Liver (tissue), 9 donors: ENCODE measurements around the gene ARSB. TPM values are rescaled to one million over a fixed set of nuclear protein-coding genes. Genes with fewer than 3 reads are reported as not detected.

Source experiments
- DNase-seq: peaks from one replicate; pipeline ENCODE4 v3.0.0-alpha.2; 2017; ENCODE audit warnings: low spot score
- H3K27ac ChIP-seq, 2 donors: one replicate each; pipeline ENCODE4 v1.7.0; 2013; ENCODE audit warnings: inconsistent platforms in 2 of 2, low read length in 2 of 2, control low read depth in 1 of 2, low read depth in 1 of 2, mild to moderate bottlenecking in 1 of 2
- H3K27me3 ChIP-seq, 4 donors: one replicate each; pipeline versions ENCODE4 v1.6.1 to v1.7.0; 2013; ENCODE audit warnings: low read length in 3 of 4, inconsistent platforms in 1 of 4, mild to moderate bottlenecking in 1 of 4, moderate library complexity in 1 of 4; ENCODE audit not compliant: control insufficient read depth in 4 of 4, insufficient read depth in 4 of 4
- H3K36me3 ChIP-seq, 4 donors: one replicate each; pipeline versions ENCODE4 v1.6.1 to v1.7.0; 2013; ENCODE audit warnings: low read length in 3 of 4, mild to moderate bottlenecking in 3 of 4, low read depth in 1 of 4, moderate library complexity in 1 of 4; ENCODE audit not compliant: control insufficient read depth in 4 of 4, insufficient read depth in 3 of 4
- H3K4me1 ChIP-seq, 4 donors: one replicate each; pipeline versions ENCODE4 v1.6.1 to v1.7.0; 2013; ENCODE audit warnings: low read length in 3 of 4, mild to moderate bottlenecking in 3 of 4, moderate library complexity in 1 of 4; ENCODE audit not compliant: control insufficient read depth in 4 of 4, insufficient read depth in 4 of 4
- H3K4me3 ChIP-seq, 3 donors: one replicate each; pipeline versions ENCODE4 v1.6.1 to v1.7.0; 2013; ENCODE audit warnings: low read length in 3 of 3, control low read depth in 1 of 3, low read depth in 1 of 3, mild to moderate bottlenecking in 1 of 3
- H3K9ac ChIP-seq, 2 donors: one replicate each; pipeline ENCODE4 v1.7.0; 2013; ENCODE audit warnings: low read length in 2 of 2, mild to moderate bottlenecking in 2 of 2, moderate library complexity in 2 of 2, control low read depth in 1 of 2, low read depth in 1 of 2
- H3K9me3 ChIP-seq, 4 donors: one replicate each; pipeline versions ENCODE4 v1.6.1 to v1.7.0; 2013; ENCODE audit warnings: low read length in 3 of 4; ENCODE audit not compliant: control insufficient read depth in 4 of 4
- ATF3 ChIP-seq: IDR thresholded peaks from 2 replicates; pipeline ENCODE4 v1.6.1; 2016; ENCODE audit warnings: antibody characterized with exemption
- CTCF ChIP-seq: fragments of 150-350 bp; IDR thresholded peaks from 2 replicates; pipeline ENCODE4 v1.5.1; 2017; ENCODE audit warnings: improper control_type of control experiment, low read depth, low read length; ENCODE audit not compliant: missing input control
- EGR1 ChIP-seq, 2 donors: IDR thresholded peaks; 2 replicates each; pipeline ENCODE4 v1.6.1; 2016 to 2018; ENCODE audit warnings: antibody characterized with exemption in 2 of 2, low read depth in 2 of 2
- FOXA1 ChIP-seq: IDR thresholded peaks from 2 replicates; pipeline ENCODE4 v1.6.1; 2016; ENCODE audit warnings: antibody characterized with exemption
- FOXA2 ChIP-seq: IDR thresholded peaks from 2 replicates; pipeline ENCODE4 v1.6.1; 2016; ENCODE audit warnings: antibody characterized with exemption
- HNF4A ChIP-seq, 2 donors: conservative IDR thresholded peaks; 2 replicates each; pipeline ENCODE4 v1.6.1; 2016; ENCODE audit warnings: antibody characterized with exemption in 2 of 2, mild to moderate bottlenecking in 2 of 2
- HNF4G ChIP-seq: IDR thresholded peaks from 2 replicates; pipeline ENCODE4 v1.6.1; 2016; ENCODE audit warnings: antibody characterized with exemption
- JUND ChIP-seq, 2 donors: IDR thresholded peaks; 2 replicates each; pipeline ENCODE4 v1.6.1; 2016; ENCODE audit warnings: antibody characterized with exemption in 2 of 2
- MAX ChIP-seq: IDR thresholded peaks from 2 replicates; pipeline ENCODE4 v1.6.1; 2016; ENCODE audit warnings: antibody characterized with exemption
- REST ChIP-seq: IDR thresholded peaks from 2 replicates; pipeline ENCODE4 v1.6.1; 2016; ENCODE audit warnings: antibody characterized with exemption, mild to moderate bottlenecking
- RXRA ChIP-seq, 2 donors: IDR thresholded peaks; 2 replicates each; pipeline ENCODE4 v1.6.1; 2017 to 2018; ENCODE audit warnings: antibody characterized with exemption in 2 of 2, mild to moderate bottlenecking in 1 of 2
- SP1 ChIP-seq: IDR thresholded peaks from 2 replicates; pipeline ENCODE4 v1.6.1; 2018; ENCODE audit warnings: antibody characterized with exemption, mild to moderate bottlenecking
- TAF1 ChIP-seq: conservative IDR thresholded peaks from 2 replicates; pipeline ENCODE4 v1.6.1; 2016; ENCODE audit warnings: antibody characterized with exemption, mild to moderate bottlenecking
- YY1 ChIP-seq: IDR thresholded peaks from 2 replicates; pipeline ENCODE4 v1.6.1; 2016; ENCODE audit warnings: antibody characterized with exemption, mild to moderate bottlenecking
- WGBS: extraction: QIAGEN DNeasy Blood & Tissue Kit; methylation state at CpG from one replicate; pipeline ENCODE4 v1.1.7; 2013; 5-methylcytosine and 5-hydroxymethylcytosine counted together
- polyA plus RNA-seq, 2 donors: library from polyadenylated mRNA; stranded (reverse) in 1 of 2; unstranded in 1 of 2; fragments of 200-250 nt in 1 of 2; fragments of >200 nt in 1 of 2; fragmentation: Nextera tagmentation in 1 of 2; extraction: Ambion mirVana in 1 of 2; gene quantifications; one replicate each; pipeline versions ENCODE4 v1.2.1 to v1.2.3, GENCODE V29; 2013 to 2015
- total RNA-seq, 2 donors: library from RNA; depleted of rRNA; stranded (reverse); fragments of >200 nt; gene quantifications; one replicate each; pipeline ENCODE4 v1.2.3, GENCODE V29; 2014
- donor health status: healthy.
- donor health status: healthy.
- donor health status: healthy.
- donor health status: healthy.
- donor health status: healthy.

The ARSB gene
- total and polyA plus RNA-seq, 4 donors, result 3.5 to 26.2 (median 8.7) TPM

- H3K27ac ChIP-seq, result no peak overlapping the region
- H3K9ac ChIP-seq, result no peak overlapping the region
- no peak overlapping the region for H3K4me3 ChIP-seq
- no peak for TF ChIP-seq HNF4A (conservative IDR thresholded peaks at IDR 0.05)
- no peaks in the 10 kb centered on the region for H3K27me3 ChIP-seq
- DNase-seq, result no peak
- H3K9me3 ChIP-seq, result no peaks in the 10 kb centered on the region
- WGBS, result 92% methylated on average over 6 of the region's 6 CpGs
- H3K36me3 ChIP-seq, result no peaks in the 10 kb centered on the region
- H3K4me1 ChIP-seq, result no peaks in the 10 kb centered on the region
Measured at GRCh38 chr5:78925129-78925876, 59.8 kb downstream of the ARSB start.

GRCh38 chr5:78923622-78923970 is 61.5 kb downstream of the ARSB start:
- 95% methylated on average over 1 of the region's 1 CpG for WGBS
- no peaks in the 10 kb centered on the region for H3K36me3 ChIP-seq
- H3K9ac ChIP-seq, result no peak overlapping the region
- no peak overlapping the region for H3K4me3 ChIP-seq
- H3K4me1 ChIP-seq, result no peaks in the 10 kb centered on the region
- no peak overlapping the region for H3K27ac ChIP-seq
- DNase-seq, result no peak
- no peaks in the 10 kb centered on the region for H3K9me3 ChIP-seq
- no peak for TF ChIP-seq CTCF
- TF ChIP-seq REST, result no peak
- TF ChIP-seq ATF3, result no peak
- H3K27me3 ChIP-seq, result no peaks in the 10 kb centered on the region

GRCh38 chr5:78922879-78923621 is 62.1 kb downstream of the ARSB start:
- no peaks in the 10 kb centered on the region for H3K27me3 ChIP-seq
- H3K4me3 ChIP-seq, result no peak overlapping the region
- H3K4me1 ChIP-seq, result no peaks in the 10 kb centered on the region
- DNase-seq, result no peak
- WGBS, result 93% methylated on average over 8 of the region's 8 CpGs
- H3K27ac ChIP-seq, result no peak overlapping the region
- H3K9ac ChIP-seq, result no peak overlapping the region
- TF ChIP-seq HNF4G (no peak), REST (no peak), SP1 (no peak), MAX (no peak), JUND (IDR thresholded peaks at IDR 0.05) (no peak), HNF4A (conservative IDR thresholded peaks at IDR 0.05) (no peak), RXRA (IDR thresholded peaks at IDR 0.05) (no peak), FOXA2 (no peak), EGR1 (IDR thresholded peaks at IDR 0.05; ENCODE audit: low read depth in 2 of 2) (no peak), CTCF (no peak), TAF1 (no peak), FOXA1 (no peak), YY1 (no peak)
- no peaks in the 10 kb centered on the region for H3K9me3 ChIP-seq
- H3K36me3 ChIP-seq, result no peaks in the 10 kb centered on the region
